ENCODE results near the gene RGSL1. TPM values are rescaled to one million over a fixed set of nuclear protein-coding genes. Genes with fewer than 3 reads are reported as not detected.

Gene RGSL1
- total and polyA plus RNA-seq, 10 donors = not detected

DNA sequence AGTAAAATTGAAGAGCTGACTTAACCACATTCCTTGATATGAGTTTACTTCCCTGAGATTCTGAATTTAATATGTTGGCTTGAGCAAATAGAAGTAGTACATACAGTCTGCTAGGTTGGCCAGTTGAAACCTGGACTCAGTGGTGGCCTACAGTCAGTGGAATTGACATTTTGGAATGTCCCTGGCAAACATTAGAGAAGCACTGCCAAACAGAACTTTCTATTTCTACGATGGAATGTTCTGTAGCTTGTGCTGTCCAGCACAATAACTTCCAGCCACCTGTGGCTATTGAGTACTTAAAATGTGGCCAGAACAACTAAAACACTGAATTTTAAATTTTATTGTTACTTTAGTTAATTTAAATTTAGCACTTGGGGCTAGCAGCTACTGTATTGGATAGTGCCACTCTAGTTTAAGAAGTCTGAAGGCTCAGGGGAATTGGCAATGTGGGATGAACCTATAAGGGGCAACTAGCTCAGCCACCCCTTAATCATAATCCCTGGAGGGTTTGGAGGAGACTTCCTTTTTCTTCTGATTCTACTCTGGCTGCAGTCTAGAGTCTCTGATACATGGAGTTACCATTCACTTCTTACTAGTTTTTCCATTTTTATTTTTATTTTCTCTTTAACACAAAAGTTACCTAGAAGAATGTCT lies 39.2 kb upstream of the RGSL1 start:
- H3K27ac ChIP-seq = no peak overlapping the region
- DNase-seq = no peak
- H3K4me3 ChIP-seq = no peak overlapping the region
- H3K27me3 ChIP-seq (replicated peaks in 1 of 7) = peaks cover 0 to 41% (median 0%) of the 10 kb centered on the region in 7 donors
- TF ChIP-seq, protein P1, sequence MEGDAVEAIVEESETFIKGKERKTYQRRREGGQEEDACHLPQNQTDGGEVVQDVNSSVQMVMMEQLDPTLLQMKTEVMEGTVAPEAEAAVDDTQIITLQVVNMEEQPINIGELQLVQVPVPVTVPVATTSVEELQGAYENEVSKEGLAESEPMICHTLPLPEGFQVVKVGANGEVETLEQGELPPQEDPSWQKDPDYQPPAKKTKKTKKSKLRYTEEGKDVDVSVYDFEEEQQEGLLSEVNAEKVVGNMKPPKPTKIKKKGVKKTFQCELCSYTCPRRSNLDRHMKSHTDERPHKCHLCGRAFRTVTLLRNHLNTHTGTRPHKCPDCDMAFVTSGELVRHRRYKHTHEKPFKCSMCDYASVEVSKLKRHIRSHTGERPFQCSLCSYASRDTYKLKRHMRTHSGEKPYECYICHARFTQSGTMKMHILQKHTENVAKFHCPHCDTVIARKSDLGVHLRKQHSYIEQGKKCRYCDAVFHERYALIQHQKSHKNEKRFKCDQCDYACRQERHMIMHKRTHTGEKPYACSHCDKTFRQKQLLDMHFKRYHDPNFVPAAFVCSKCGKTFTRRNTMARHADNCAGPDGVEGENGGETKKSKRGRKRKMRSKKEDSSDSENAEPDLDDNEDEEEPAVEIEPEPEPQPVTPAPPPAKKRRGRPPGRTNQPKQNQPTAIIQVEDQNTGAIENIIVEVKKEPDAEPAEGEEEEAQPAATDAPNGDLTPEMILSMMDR (IDR thresholded peaks at IDR 0.05 in 8 of 11, conservative IDR thresholded peaks at IDR 0.05 in 3 of 11) = no peak
- TF ChIP-seq POLR2AphosphoS5 (IDR thresholded peaks at IDR 0.05) (no peak), POLR2A (IDR thresholded peaks at IDR 0.05) (no peak)
- peaks cover 0 to 5% (median 0%) of the 10 kb centered on the region in 8 donors for H3K9me3 ChIP-seq
- WGBS, 5 donors = 77 to 95% (median 82%) methylated on average over 1 of the region's 1 CpG
- H3K4me1 ChIP-seq = no peaks in the 10 kb centered on the region
- intact Hi-C loops (cut with DNase I; ENCODE audit: low total_unique reads) = no loop called here
- H3K36me3 ChIP-seq = no peaks in the 10 kb centered on the region

DNA sequence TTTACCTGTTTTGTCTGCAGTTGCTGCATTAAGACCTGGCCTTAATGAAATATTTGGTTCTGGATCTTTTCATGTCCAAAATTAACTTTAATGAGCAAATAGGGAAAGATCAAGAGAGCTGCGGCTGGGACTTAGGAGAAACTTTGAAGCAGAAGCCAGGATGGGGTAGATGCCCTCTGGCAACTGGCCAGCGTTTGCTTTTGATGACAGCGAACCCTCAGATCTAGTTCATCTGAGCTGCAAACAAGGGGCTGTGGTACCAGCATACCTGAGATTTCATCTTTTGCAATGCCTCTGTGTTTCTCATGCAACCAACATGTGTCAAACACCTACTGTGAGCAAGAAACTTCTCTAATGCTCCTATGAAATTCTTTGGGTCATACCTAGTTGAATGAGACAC lies 36.5 kb upstream of the RGSL1 start:
- no peak overlapping the region for H3K27ac ChIP-seq
- H3K36me3 ChIP-seq = no peaks in the 10 kb centered on the region
- no peak for DNase-seq
- 89 to 96% (median 94%) methylated on average over 3 of the region's 3 CpGs for WGBS, 5 donors
- H3K27me3 ChIP-seq (replicated peaks in 1 of 7) = peaks cover 0 to 35% (median 0%) of the 10 kb centered on the region in 7 donors
- H3K4me3 ChIP-seq = no peak overlapping the region
- H3K9me3 ChIP-seq = no peaks in the 10 kb centered on the region
- H3K4me1 ChIP-seq = no peaks in the 10 kb centered on the region
- TF ChIP-seq, protein P1 (IDR thresholded peaks at IDR 0.05 in 8 of 11, conservative IDR thresholded peaks at IDR 0.05 in 3 of 11) = no peak
- TF ChIP-seq POLR2A (IDR thresholded peaks at IDR 0.05) (no peak), POLR2AphosphoS5 (IDR thresholded peaks at IDR 0.05) (no peak)
- intact Hi-C loops (cut with DNase I; ENCODE audit: low total_unique reads) = no loop called here

DNA sequence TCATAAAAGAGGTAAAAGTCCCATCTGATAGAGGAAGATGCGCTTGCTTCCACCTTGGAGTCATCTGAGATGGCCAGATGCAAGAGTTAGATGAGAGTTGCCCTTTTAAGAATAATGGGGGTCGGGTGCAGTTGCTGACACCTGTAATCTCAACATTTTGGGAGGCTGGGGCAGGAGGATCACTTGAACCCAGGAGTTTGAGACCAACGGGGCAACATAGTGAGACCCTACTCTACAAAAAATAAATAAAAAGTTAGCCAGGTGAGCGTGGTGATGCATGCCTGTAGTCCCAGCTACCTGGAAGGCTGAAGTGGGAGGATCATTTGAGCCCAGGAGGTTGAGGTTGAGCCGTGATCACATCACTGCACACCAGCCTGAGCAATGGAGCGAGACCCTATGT lies 36.0 kb upstream of the RGSL1 start:
- TF ChIP-seq POLR2AphosphoS5 (IDR thresholded peaks at IDR 0.05) = no peak
- Histone ChIP-seq H3K4me3 (no peak overlapping the region), H3K27ac (no peak overlapping the region), H3K4me1 (no peaks in the 10 kb centered on the region), H3K9me3 (no peaks in the 10 kb centered on the region), H3K36me3 (no peaks in the 10 kb centered on the region), H3K27me3 (replicated peaks in 1 of 7) (peaks cover 0 to 30% (median 0%) of the 10 kb centered on the region in 7 donors)
- DNase-seq = no peak
- WGBS, 5 donors = 81 to 86% (median 83%) methylated on average over 6 of the region's 6 CpGs
- intact Hi-C loops (cut with DNase I; ENCODE audit: low total_unique reads) = no loop called here

DNA sequence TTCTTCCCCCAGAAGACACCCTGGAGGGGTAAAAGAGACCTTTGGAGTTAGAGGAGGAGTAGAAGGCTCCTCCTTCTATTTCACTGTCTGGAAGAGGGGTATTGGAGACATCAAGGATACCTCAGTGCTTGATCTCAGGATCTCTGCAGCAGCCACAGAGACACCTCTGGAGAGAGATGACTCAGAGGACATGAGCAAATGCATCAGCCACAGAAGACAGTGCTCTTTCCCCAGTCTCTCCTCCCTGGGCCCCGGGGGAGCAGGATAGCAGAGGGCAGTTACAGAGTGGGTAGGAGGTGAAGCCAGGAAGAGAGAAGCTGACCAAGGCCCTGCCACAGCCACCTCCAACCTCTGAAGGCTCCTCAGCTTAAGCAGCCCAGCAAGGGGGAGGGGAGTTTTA lies 34.2 kb upstream of the RGSL1 start:
- Histone ChIP-seq H3K36me3 (no peaks in the 10 kb centered on the region), H3K4me3 (no peak overlapping the region), H3K27ac (no peak overlapping the region), H3K27me3 (replicated peaks in 1 of 7) (peaks cover 0 to 27% (median 0%) of the 10 kb centered on the region in 7 donors), H3K4me1 (no peaks in the 10 kb centered on the region), H3K9me3 (no peaks in the 10 kb centered on the region)
- intact Hi-C loops (cut with DNase I; ENCODE audit: low total_unique reads) = no loop called here
- 41 to 79% (median 73%) methylated on average over 1 of the region's 1 CpG for WGBS, 5 donors
- DNase-seq = no peak
- no peak for TF ChIP-seq POLR2A (IDR thresholded peaks at IDR 0.05)
- TF ChIP-seq POLR2AphosphoS5 (IDR thresholded peaks at IDR 0.05) = no peak
- TF ChIP-seq, protein P1 (IDR thresholded peaks at IDR 0.05 in 8 of 11, conservative IDR thresholded peaks at IDR 0.05 in 3 of 11) = no peak

Measured in spleen (tissue), 11 donors.